ENCODE data around the gene ADSS1.

Gene ADSS1

GRCh38 chr14:104769324-104770071, 45.5 kb downstream of the ADSS1 start:
- ChIA-PET CTCF (interaction anchor here (0.9 to 7.7 kb wide), 12 partner anchors 11 to 899 kb away, joined by 3 to 136 read pairs (median 6); partner anchors contain the start of genes SIVA1 and ZBTB42), POLR2A (no interaction called here)

GRCh38 chr14:104770072-104770579, 46.1 kb downstream of the ADSS1 start:
- ChIA-PET CTCF (interaction anchor here (1.6 to 7.7 kb wide), 4 partner anchors 16 to 56 kb away, joined by 6 to 136 read pairs (median 33); partner anchors contain the start of genes SIVA1 and ZBTB42), POLR2A (no interaction called here)
- no peak for DNase-seq (ENCODE audit: extremely low spot score)
- no peak for TF ChIP-seq CTCF (IDR thresholded peaks at IDR 0.05; ENCODE audit: control extremely low read depth, extremely low read depth, low read depth, missing control alignments)

More at GRCh38 chr14:104769324-104770071, 45.5 kb downstream of the ADSS1 start:
- no peak for DNase-seq (ENCODE audit: extremely low spot score)
- TF ChIP-seq CTCF (IDR thresholded peaks at IDR 0.05; ENCODE audit: control extremely low read depth, extremely low read depth, low read depth, missing control alignments), result no peak

- ChIA-PET POLR2A (no interaction called here), CTCF (interaction anchor here (1.3 to 7.7 kb wide), 4 partner anchors 16 to 56 kb away, joined by 3 to 136 read pairs (median 33); partner anchors contain the start of gene SIVA1)
- no peak for DNase-seq (ENCODE audit: extremely low spot score)
- TF ChIP-seq CTCF (IDR thresholded peaks at IDR 0.05; ENCODE audit: control extremely low read depth, extremely low read depth, low read depth, missing control alignments), result peak; percentile 28
These were observed 46.8 kb downstream of the ADSS1 start for GRCh38 chr14:104770851-104771272.

- POLR2A ChIA-PET, result no interaction called here
- DNase-seq (ENCODE audit: extremely low spot score), result no peak
- CTCF ChIA-PET, result interaction anchor here (1.3 to 7.7 kb wide), 4 partner anchors 17 to 55 kb away, joined by 3 to 136 read pairs (median 33); partner anchors contain the start of gene SIVA1
- no peak for TF ChIP-seq CTCF (IDR thresholded peaks at IDR 0.05; ENCODE audit: control extremely low read depth, extremely low read depth, low read depth, missing control alignments)
These were observed 47.3 kb downstream of the ADSS1 start for GRCh38 chr14:104771374-104771773.

GRCh38 chr14:104771918-104772706, 48.1 kb downstream of the ADSS1 start:
- CTCF ChIA-PET, result interaction anchor here (1.0 kb wide), 1 partner anchor 16 kb away, joined by 4 read pairs; no protein-coding TSS in a partner anchor
- POLR2A ChIA-PET, result no interaction called here
- no peak for TF ChIP-seq CTCF (IDR thresholded peaks at IDR 0.05; ENCODE audit: control extremely low read depth, extremely low read depth, low read depth, missing control alignments)

More at GRCh38 chr14:104771918-104772706, 48.1 kb downstream of the ADSS1 start:
- DNase-seq (ENCODE audit: extremely low spot score), result no peak

Measured in GM10248 (cell line).